Spleen (tissue), 11 donors: ENCODE data around the gene IL10. TPM values are rescaled to one million over a fixed set of nuclear protein-coding genes. Genes with fewer than 3 reads are reported as not detected.

Experiments
- DNase-seq: peaks from one replicate; pipeline ENCODE4 v3.0.0-alpha.2; 2020
- H3K27ac ChIP-seq, 8 donors: fragments of 200-600 bp; sonication (generic) in 7 of 8; 1 replicate in 4 of 8; 2 replicates in 4 of 8; pipeline versions ENCODE4 v1.5.0 to v1.8.0; 2016 to 2021; ENCODE audit warnings: inconsistent platforms in 4 of 8, mild to moderate bottlenecking in 4 of 8, moderate library complexity in 1 of 8
- H3K27me3 ChIP-seq, 7 donors: fragments of 200-600 bp; sonication (generic) in 6 of 7; replicated peaks in 1 of 7; 1 replicate in 4 of 7; 2 replicates in 3 of 7; pipeline versions ENCODE4 v1.5.0 to v1.8.0; 2016 to 2021; ENCODE audit warnings: inconsistent platforms in 3 of 7, mild to moderate bottlenecking in 1 of 7
- H3K36me3 ChIP-seq, 6 donors: fragments of 200-600 bp; sonication (generic) in 5 of 6; 1 replicate in 4 of 6; 2 replicates in 2 of 6; pipeline versions ENCODE4 v1.5.0 to v1.8.0; 2016 to 2021; ENCODE audit warnings: inconsistent platforms in 2 of 6
- H3K4me1 ChIP-seq, 6 donors: fragments of 200-600 bp; sonication (generic) in 5 of 6; 1 replicate in 3 of 6; 2 replicates in 3 of 6; pipeline versions ENCODE4 v1.5.0 to v1.8.0; 2016 to 2021; ENCODE audit warnings: inconsistent platforms in 3 of 6
- H3K4me3 ChIP-seq, 8 donors: fragments of 200-600 bp; sonication (generic) in 7 of 8; 1 replicate in 4 of 8; 2 replicates in 4 of 8; pipeline versions ENCODE4 v1.5.0 to v1.8.0; 2016 to 2021; ENCODE audit warnings: inconsistent platforms in 4 of 8, mild to moderate bottlenecking in 4 of 8, moderate library complexity in 2 of 8
- H3K9me3 ChIP-seq, 8 donors: fragments of 200-600 bp; sonication (generic) in 7 of 8; 1 replicate in 4 of 8; 2 replicates in 4 of 8; pipeline versions ENCODE4 v1.5.0 to v1.8.0; 2016 to 2021; ENCODE audit warnings: inconsistent platforms in 4 of 8
- CTCF ChIP-seq, 11 experiments: fragments of 200-600 bp in 7 of 11; fragments of 450-650 bp in 4 of 11; sonication (generic) in 4 of 11; IDR thresholded peaks in 8 of 11; conservative IDR thresholded peaks in 3 of 11; 1 replicate in 7 of 11; 2 replicates in 4 of 11; pipeline versions ENCODE4 v1.4.0 to v1.8.0; 2016 to 2021; ENCODE audit warnings: antibody characterized with exemption in 11 of 11, inconsistent platforms in 4 of 11, mild to moderate bottlenecking in 1 of 11
- POLR2A ChIP-seq, 3 donors: fragments of 450-650 bp; IDR thresholded peaks; one replicate each; pipeline ENCODE4 v1.5.1; 2017; ENCODE audit warnings: antibody characterized with exemption in 3 of 3, mild to moderate bottlenecking in 1 of 3
- POLR2AphosphoS5 ChIP-seq, 3 donors: sonication (generic); formaldehyde crosslinking; IDR thresholded peaks; one replicate each; pipeline ENCODE4 v1.5.1; 2017; ENCODE audit warnings: antibody characterized with exemption in 3 of 3
- WGBS, 5 donors: extraction: QIAGEN DNeasy Blood & Tissue Kit in 3 of 5; methylation state at CpG; one replicate each; pipeline versions ENCODE4 v1.1.5 to v1.1.7; 2013 to 2018; 5-methylcytosine and 5-hydroxymethylcytosine counted together
- intact Hi-C: fragments of 100-400 bp; cut with DNase I; formaldehyde crosslinking; loops from one replicate; pipeline ENCODE4 v1.15.0; 2023; ENCODE audit warnings: low total_unique reads
- polyA plus RNA-seq, 3 donors: library from polyadenylated mRNA; stranded (reverse); fragments of 200-250 nt; gene quantifications; one replicate each; pipeline ENCODE4 v1.2.1, GENCODE V29; 2013
- total RNA-seq, 7 donors: library from RNA; depleted of rRNA in 3 of 7; stranded (reverse); fragments of >200 nt in 3 of 7; fragmentation: NEBNext Ultra II Directional in 4 of 7; extraction: Animal tissue kit (Norgen Biotek cat#: 25700) in 4 of 7; gene quantifications; one replicate each; pipeline versions ENCODE4 v1.1.0 to v1.2.1, GENCODE V29; 2016 to 2021
- donor health status: healthy with polysubstance abuse.
- donor health status: DM: no; HTN: no; CAD: no; lungs with moderate emphysema.
- donor health status: DM: no; HTN: no; CAD: no.
- donor health status: Bipolar disorder and iron deficiency.
- donor health status: healthy.
- donor health status: DM: no; HTN: no; CAD: no.
- donor health status: DM: yes; HTN: yes; CAD: no.

Gene IL10
- total and polyA plus RNA-seq, 10 donors = 3.0 to 23.2 (median 5.2) TPM

- intact Hi-C loops = loop anchor here (10.0 kb wide), 1 partner anchor 259 kb away; no protein-coding TSS in a partner anchor
- no peak for DNase-seq
- Histone ChIP-seq H3K4me3 (no peak overlapping the region), H3K27me3 (no peaks in the 10 kb centered on the region), H3K4me1 (peaks cover 22 to 100% (median 66%) of the 10 kb centered on the region in 6 donors), H3K36me3 (peaks cover 6 to 19% (median 19%) of the 10 kb centered on the region in 6 donors), H3K9me3 (no peaks in the 10 kb centered on the region), H3K27ac (peak overlapping the region in 3 of 8 donors; percentile 15 to 44 (median 39))
- 62 to 72% (median 68%) methylated on average over 9 of the region's 9 CpGs for WGBS, 5 donors
- TF ChIP-seq POLR2A (IDR thresholded peaks at IDR 0.05) (no peak), POLR2AphosphoS5 (IDR thresholded peaks at IDR 0.05) (no peak), CTCF (IDR thresholded peaks at IDR 0.05 in 8 of 11, conservative IDR thresholded peaks at IDR 0.05 in 3 of 11) (peak in 10 of 11 experiments; percentile 41 to 73 (median 54))
These were observed 47.0 kb downstream of the IL10 start for GRCh38 chr1:206725109-206725963.

GRCh38 chr1:206723805-206724472 is 48.4 kb downstream of the IL10 start:
- H3K27ac ChIP-seq = peak overlapping the region in 3 of 8 donors; percentile 23 to 44 (median 43)
- intact Hi-C loops = loop anchor here (10.0 kb wide), 1 partner anchor 261 kb away; no protein-coding TSS in a partner anchor
- no peaks in the 10 kb centered on the region for H3K27me3 ChIP-seq
- peaks cover 22 to 100% (median 79%) of the 10 kb centered on the region in 6 donors for H3K4me1 ChIP-seq
- TF ChIP-seq POLR2A (IDR thresholded peaks at IDR 0.05) (no peak), POLR2AphosphoS5 (IDR thresholded peaks at IDR 0.05) (peak in 1 of 3 donors; percentile 52)
- 39 to 59% (median 55%) methylated on average over 12 of the region's 12 CpGs for WGBS, 5 donors
- H3K36me3 ChIP-seq = peaks cover 0 to 5% (median 5%) of the 10 kb centered on the region in 6 donors
- no peak for DNase-seq
- no peaks in the 10 kb centered on the region for H3K9me3 ChIP-seq
- H3K4me3 ChIP-seq = no peak overlapping the region

GRCh38 chr1:206723462-206723804 is 48.9 kb downstream of the IL10 start:
- H3K4me3 ChIP-seq = no peak overlapping the region
- WGBS, 5 donors = 73 to 86% (median 81%) methylated on average over 4 of the region's 4 CpGs
- intact Hi-C loops = loop anchor here (10.0 kb wide), 1 partner anchor 261 kb away; no protein-coding TSS in a partner anchor
- DNase-seq = no peak
- H3K9me3 ChIP-seq = no peaks in the 10 kb centered on the region
- H3K4me1 ChIP-seq = peaks cover 22 to 100% (median 82%) of the 10 kb centered on the region in 6 donors
- H3K27me3 ChIP-seq = no peaks in the 10 kb centered on the region
- TF ChIP-seq CTCF (IDR thresholded peaks at IDR 0.05 in 8 of 11, conservative IDR thresholded peaks at IDR 0.05 in 3 of 11) = no peak
- no peak for TF ChIP-seq POLR2AphosphoS5 (IDR thresholded peaks at IDR 0.05)
- no peak for TF ChIP-seq POLR2A (IDR thresholded peaks at IDR 0.05)
- H3K36me3 ChIP-seq = no peaks in the 10 kb centered on the region
- peak overlapping the region in 3 of 8 donors; percentile 23 to 44 (median 43) for H3K27ac ChIP-seq

- Histone ChIP-seq H3K36me3 (no peaks in the 10 kb centered on the region), H3K27ac (peak overlapping the region in 1 of 8 donors; percentile 43), H3K27me3 (no peaks in the 10 kb centered on the region), H3K4me3 (no peak overlapping the region), H3K9me3 (no peaks in the 10 kb centered on the region), H3K4me1 (peaks cover 25 to 100% (median 82%) of the 10 kb centered on the region in 6 donors)
- TF ChIP-seq POLR2AphosphoS5 (IDR thresholded peaks at IDR 0.05) (peak in 2 of 3 donors; percentile 6 to 42), POLR2A (IDR thresholded peaks at IDR 0.05) (no peak)
- intact Hi-C loops = loop anchor here (10.0 kb wide), 1 partner anchor 262 kb away; no protein-coding TSS in a partner anchor
- 83 to 86% (median 84%) methylated on average over 17 of the region's 17 CpGs for WGBS, 5 donors
- no peak for DNase-seq
These were observed 49.4 kb downstream of the IL10 start for GRCh38 chr1:206722751-206723461.
